A549 treated with Mapracorat at 1 μM for 4 hours (cell line): ENCODE results near the gene KPNA4. TPM values are rescaled to one million over a fixed set of nuclear protein-coding genes. Genes with fewer than 3 reads are reported as not detected.

Experiments
- total RNA-seq: library from RNA; stranded (reverse); fragments of 200-300 nt; extraction: Qiagen RNA extraction; gene quantifications from 5 replicates; pipeline ENCODE4 v1.2.3, GENCODE V29; 2022

KPNA4 gene
- total RNA-seq, result 28.9 to 31.6 TPM (median 30.3 TPM) in 5 replicates

GRCh38 chr3:160565442-160566403 lies at the start of gene KPNA4:
Gene KPNA4, minus strand, starts transcription at chr3:160565571. Its CDS starts 289 bp downstream, at chr3:160565282.

GRCh38 chr3:160449636-160450598 lies 115.5 kb downstream of the KPNA4 start, which contains the start of gene TRIM59:
Gene TRIM59, minus strand, starts transcription at chr3:160449786. Its CDS starts 10,603 bp downstream, at chr3:160439183.

Other genes with a start within 250 kb of the KPNA4 start
- gene IFT80, start 166.3 kb downstream of the KPNA4 start, total RNA-seq, result 9.0 to 15.6 TPM (median 11.8 TPM) in 5 replicates
- gene SMC4, start 165.9 kb downstream of the KPNA4 start, total RNA-seq, result 69.5 to 121 TPM (median 89.3 TPM) in 5 replicates
- gene TRIM59, start 115.8 kb downstream of the KPNA4 start, total RNA-seq, result 7.2 to 10.0 TPM (median 8.9 TPM) in 5 replicates
- gene ARL14, start 111.6 kb upstream of the KPNA4 start, total RNA-seq, result 0.22 to 0.58 TPM (median 0.40 TPM) in 5 replicates
- 0.42 to 0.78 TPM (median 0.59 TPM) in 5 replicates for gene PPM1L, start 190.7 kb upstream of the KPNA4 start, total RNA-seq